Breast epithelium (tissue), 4 donors: ENCODE measurements around the gene EFCAB8. TPM values are rescaled to one million over a fixed set of nuclear protein-coding genes. Genes with fewer than 3 reads are reported as not detected.

Source experiments
- DNase-seq, 2 donors: peaks; one replicate each; pipeline ENCODE4 v3.0.0-alpha.2; 2019; ENCODE audit warnings: low spot score in 2 of 2
- H3K27ac ChIP-seq, 2 donors: fragments of 200-600 bp; sonication (generic) in 1 of 2; one replicate each; pipeline ENCODE4 v1.5.1; 2016 to 2019; ENCODE audit warnings: mild to moderate bottlenecking in 1 of 2
- H3K27me3 ChIP-seq, 2 donors: fragments of 200-600 bp; sonication (generic) in 1 of 2; one replicate each; pipeline versions ENCODE4 v1.5.1 to v1.6.0; 2017 to 2019; ENCODE audit warnings: control low read depth in 1 of 2, mild to moderate bottlenecking in 1 of 2
- H3K36me3 ChIP-seq: fragments of 200-600 bp; one replicate; pipeline ENCODE4 v1.5.1; 2019
- H3K4me1 ChIP-seq, 2 donors: fragments of 200-600 bp; sonication (generic); one replicate each; pipeline ENCODE4 v1.5.1; 2016 to 2019; ENCODE audit warnings: control low read depth in 1 of 2
- H3K4me3 ChIP-seq, 3 donors: fragments of 200-600 bp; sonication (generic); 1 replicate in 2 of 3; 2 replicates in 1 of 3; pipeline ENCODE4 v1.5.1; 2016 to 2019; ENCODE audit warnings: mild to moderate bottlenecking in 3 of 3, moderate library complexity in 2 of 3
- H3K9me3 ChIP-seq, 2 donors: fragments of 200-600 bp; sonication (generic) in 1 of 2; one replicate each; pipeline ENCODE4 v1.5.1; 2016 to 2019; ENCODE audit warnings: control low read depth in 1 of 2
- CTCF ChIP-seq, 3 donors: fragments of 450-650 bp; IDR thresholded peaks; one replicate each; pipeline ENCODE4 v1.5.1; 2016 to 2017; ENCODE audit warnings: antibody characterized with exemption in 3 of 3, mild to moderate bottlenecking in 3 of 3, moderate library complexity in 3 of 3
- POLR2A ChIP-seq: fragments of 450-650 bp; IDR thresholded peaks from one replicate; pipeline ENCODE4 v1.6.1; 2016; ENCODE audit warnings: antibody characterized with exemption, mild to moderate bottlenecking, moderate library complexity
- POLR2AphosphoS5 ChIP-seq, 3 donors: sonication (generic); formaldehyde crosslinking; IDR thresholded peaks; one replicate each; pipeline ENCODE4 v1.6.1; 2017; ENCODE audit warnings: antibody characterized with exemption in 3 of 3
- intact Hi-C: fragments of 100-400 bp; cut with DNase I; formaldehyde crosslinking; loops from one replicate; pipeline ENCODE4 v1.15.1; 2023; ENCODE audit warnings: low total_unique reads
- total RNA-seq, 3 donors: library from RNA; depleted of rRNA; stranded (reverse); fragments of >200 nt; gene quantifications; one replicate each; pipeline ENCODE4 v1.1.0, GENCODE V29; 2016

EFCAB8 gene
- total RNA-seq, 3 donors from 2014 or later = 0.32 TPM; not detected in 2

DNA sequence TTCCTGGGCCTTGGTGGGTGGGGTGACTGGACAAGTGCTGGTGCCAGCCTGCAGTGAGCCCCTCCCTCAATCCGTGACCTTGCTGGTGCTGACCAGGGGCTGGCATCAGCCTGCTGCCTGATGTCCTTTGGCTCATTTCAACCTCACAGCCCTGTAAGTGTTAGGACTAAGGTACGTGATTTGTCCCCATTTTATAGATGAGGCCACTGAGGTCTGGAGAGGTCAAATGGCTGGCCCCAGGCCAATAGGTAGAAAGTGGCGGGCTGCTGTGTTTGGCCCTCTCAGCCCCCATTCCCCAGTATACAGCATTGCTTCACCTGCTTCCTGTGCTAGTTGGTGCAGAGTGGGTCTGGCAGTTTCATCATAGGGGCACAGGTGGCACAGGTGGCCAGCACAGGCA is 20.1 kb downstream of the EFCAB8 start:
- H3K4me1 ChIP-seq = no peaks in the 10 kb centered on the region
- H3K27ac ChIP-seq = no peak overlapping the region

DNA sequence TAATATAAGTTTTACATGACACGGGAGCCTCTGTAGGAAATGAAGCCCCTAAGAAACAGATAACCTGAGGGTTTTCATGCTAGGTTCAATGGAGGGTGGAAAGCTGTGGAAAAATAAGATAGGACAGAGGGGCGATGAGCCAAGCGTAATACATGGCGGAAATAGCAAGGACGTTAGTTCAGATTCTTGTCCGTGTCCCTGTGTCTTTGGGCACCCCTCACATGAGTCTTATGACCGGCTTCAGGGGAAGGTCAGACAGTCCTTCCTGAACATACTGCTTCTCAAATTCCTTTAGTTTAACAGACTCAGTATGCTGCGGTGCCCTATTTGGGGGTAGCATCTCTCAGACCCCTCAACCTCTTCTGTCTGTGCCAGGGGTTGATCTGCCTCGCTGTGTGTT is 20.8 kb downstream of the EFCAB8 start:
- H3K27me3 ChIP-seq = no peaks in the 10 kb centered on the region
- TF ChIP-seq POLR2A (no peak), CTCF (IDR thresholded peaks at IDR 0.05) (no peak), POLR2AphosphoS5 (IDR thresholded peaks at IDR 0.05) (no peak)
- no peak overlapping the region for H3K27ac ChIP-seq
- H3K4me3 ChIP-seq = no peak overlapping the region
- intact Hi-C loops = no loop called here
- H3K9me3 ChIP-seq = no peaks in the 10 kb centered on the region
- no peaks in the 10 kb centered on the region for H3K4me1 ChIP-seq
- DNase-seq = no peak
- H3K36me3 ChIP-seq = no peaks in the 10 kb centered on the region

More for the DNA sequence above, 20.1 kb downstream of the EFCAB8 start:
- TF ChIP-seq POLR2A (no peak), POLR2AphosphoS5 (IDR thresholded peaks at IDR 0.05) (no peak)
- Histone ChIP-seq H3K4me3 (no peak overlapping the region), H3K27me3 (no peaks in the 10 kb centered on the region), H3K36me3 (no peaks in the 10 kb centered on the region), H3K9me3 (no peaks in the 10 kb centered on the region)
- intact Hi-C loops = no loop called here
- DNase-seq = no peak

GRCh38 chr20:32880635-32881034 is 21.9 kb downstream of the EFCAB8 start:
- intact Hi-C loops = no loop called here

DNA sequence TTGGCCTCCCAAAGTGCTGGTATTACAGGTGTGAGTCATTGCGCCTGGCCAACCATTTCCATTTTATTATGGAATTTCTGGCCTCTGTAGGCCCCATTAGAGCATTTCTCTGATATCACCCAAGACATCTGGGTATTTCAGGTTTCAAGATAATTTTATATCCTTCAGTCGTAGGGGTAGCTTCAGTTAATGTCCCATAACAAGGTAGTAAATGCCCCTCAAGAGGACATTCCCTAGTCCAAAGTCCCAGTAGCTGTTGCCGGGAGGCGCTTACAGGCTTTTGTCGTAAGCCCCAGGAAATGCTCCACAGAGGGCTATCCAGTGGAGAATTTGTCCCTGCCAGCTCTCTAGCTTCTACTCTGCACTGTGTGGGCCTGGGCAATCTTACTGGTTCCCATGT is 24.4 kb downstream of the EFCAB8 start:
- H3K27me3 ChIP-seq = no peaks in the 10 kb centered on the region
- H3K4me3 ChIP-seq = no peak overlapping the region
- H3K36me3 ChIP-seq = no peaks in the 10 kb centered on the region
- no peaks in the 10 kb centered on the region for H3K4me1 ChIP-seq
- H3K27ac ChIP-seq = no peak overlapping the region
- TF ChIP-seq POLR2A = no peak
- TF ChIP-seq CTCF (IDR thresholded peaks at IDR 0.05) = no peak
- no peak for TF ChIP-seq POLR2AphosphoS5 (IDR thresholded peaks at IDR 0.05)
- no peak for DNase-seq
- intact Hi-C loops = no loop called here
- H3K9me3 ChIP-seq = no peaks in the 10 kb centered on the region

More at GRCh38 chr20:32880635-32881034, 21.9 kb downstream of the EFCAB8 start:
- Histone ChIP-seq H3K27ac (no peak overlapping the region), H3K9me3 (no peaks in the 10 kb centered on the region), H3K4me3 (no peak overlapping the region), H3K36me3 (no peaks in the 10 kb centered on the region), H3K27me3 (no peaks in the 10 kb centered on the region), H3K4me1 (no peaks in the 10 kb centered on the region)
- TF ChIP-seq POLR2AphosphoS5 (IDR thresholded peaks at IDR 0.05) (no peak), POLR2A (no peak), CTCF (IDR thresholded peaks at IDR 0.05) (no peak)
- DNase-seq = no peak

GRCh38 chr20:32885185-32885584 is 26.5 kb downstream of the EFCAB8 start:
- no peak overlapping the region for H3K4me3 ChIP-seq
- no peaks in the 10 kb centered on the region for H3K9me3 ChIP-seq
- no peaks in the 10 kb centered on the region for H3K36me3 ChIP-seq
- TF ChIP-seq POLR2A (no peak), POLR2AphosphoS5 (IDR thresholded peaks at IDR 0.05) (no peak), CTCF (IDR thresholded peaks at IDR 0.05) (no peak)
- H3K27ac ChIP-seq = no peak overlapping the region
- DNase-seq = no peak
- intact Hi-C loops = no loop called here
- H3K4me1 ChIP-seq = no peaks in the 10 kb centered on the region
- no peaks in the 10 kb centered on the region for H3K27me3 ChIP-seq

DNA sequence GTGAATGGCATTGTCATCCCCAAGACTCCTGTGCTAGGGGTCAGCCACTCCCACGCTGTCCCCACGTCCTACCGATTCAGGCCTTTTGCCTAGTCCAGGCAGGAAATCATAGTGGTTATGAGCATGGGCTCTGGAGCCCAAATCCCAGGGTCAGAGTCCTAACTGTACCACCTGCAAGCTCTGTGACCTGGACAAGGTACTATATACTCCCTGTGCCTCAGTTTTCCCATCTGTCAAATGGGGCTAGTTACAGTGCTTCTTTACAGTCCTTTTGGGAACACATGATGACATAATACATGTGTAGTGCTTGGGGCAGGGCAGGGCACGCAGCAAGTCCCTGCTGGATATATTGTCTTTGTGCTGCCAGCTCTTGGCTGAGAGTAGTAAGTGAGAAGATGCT is 27.2 kb downstream of the EFCAB8 start:
- no peak for TF ChIP-seq POLR2A
- no peak for TF ChIP-seq POLR2AphosphoS5 (IDR thresholded peaks at IDR 0.05)
- no peak for TF ChIP-seq CTCF (IDR thresholded peaks at IDR 0.05)
- H3K4me3 ChIP-seq = no peak overlapping the region
- intact Hi-C loops = no loop called here
- no peaks in the 10 kb centered on the region for H3K36me3 ChIP-seq
- no peaks in the 10 kb centered on the region for H3K4me1 ChIP-seq
- no peak overlapping the region for H3K27ac ChIP-seq
- H3K9me3 ChIP-seq = no peaks in the 10 kb centered on the region
- no peak for DNase-seq
- H3K27me3 ChIP-seq = no peaks in the 10 kb centered on the region
